Subcutaneous abdominal adipose tissue (tissue), 5 donors: ENCODE results near the gene CRYBG1.

ENCODE experiments used
- H3K27ac ChIP-seq: one replicate; pipeline ENCODE4 v1.7.0; 2013; ENCODE audit warnings: low read depth, mild to moderate bottlenecking, inconsistent platforms, low read length, moderate library complexity
- H3K27me3 ChIP-seq, 5 donors: one replicate each; pipeline ENCODE4 v1.7.0; 2013; ENCODE audit warnings: low read length in 5 of 5, inconsistent platforms in 1 of 5; ENCODE audit not compliant: control insufficient read depth in 5 of 5, insufficient read depth in 4 of 5
- H3K36me3 ChIP-seq, 5 donors: one replicate each; pipeline ENCODE4 v1.7.0; 2013; ENCODE audit warnings: low read length in 5 of 5; ENCODE audit not compliant: control insufficient read depth in 5 of 5, insufficient read depth in 5 of 5
- H3K4me1 ChIP-seq, 5 donors: one replicate each; pipeline ENCODE4 v1.7.0; 2013; ENCODE audit warnings: low read length in 5 of 5, mild to moderate bottlenecking in 3 of 5, moderate library complexity in 1 of 5; ENCODE audit not compliant: control insufficient read depth in 5 of 5, insufficient read depth in 5 of 5
- H3K4me3 ChIP-seq, 5 donors: one replicate each; pipeline ENCODE4 v1.7.0; 2013; ENCODE audit warnings: low read length in 5 of 5, low read depth in 1 of 5
- H3K9ac ChIP-seq, 5 donors: one replicate each; pipeline ENCODE4 v1.7.0; 2013; ENCODE audit warnings: low read length in 5 of 5, mild to moderate bottlenecking in 4 of 5, moderate library complexity in 3 of 5
- H3K9me3 ChIP-seq, 5 donors: one replicate each; pipeline ENCODE4 v1.7.0; 2013; ENCODE audit warnings: low read length in 5 of 5; ENCODE audit not compliant: control insufficient read depth in 5 of 5
- donor health status: healthy.
- donor health status: healthy.
- donor health status: healthy.
- donor health status: healthy.
- donor health status: healthy.

Gene CRYBG1

DNA sequence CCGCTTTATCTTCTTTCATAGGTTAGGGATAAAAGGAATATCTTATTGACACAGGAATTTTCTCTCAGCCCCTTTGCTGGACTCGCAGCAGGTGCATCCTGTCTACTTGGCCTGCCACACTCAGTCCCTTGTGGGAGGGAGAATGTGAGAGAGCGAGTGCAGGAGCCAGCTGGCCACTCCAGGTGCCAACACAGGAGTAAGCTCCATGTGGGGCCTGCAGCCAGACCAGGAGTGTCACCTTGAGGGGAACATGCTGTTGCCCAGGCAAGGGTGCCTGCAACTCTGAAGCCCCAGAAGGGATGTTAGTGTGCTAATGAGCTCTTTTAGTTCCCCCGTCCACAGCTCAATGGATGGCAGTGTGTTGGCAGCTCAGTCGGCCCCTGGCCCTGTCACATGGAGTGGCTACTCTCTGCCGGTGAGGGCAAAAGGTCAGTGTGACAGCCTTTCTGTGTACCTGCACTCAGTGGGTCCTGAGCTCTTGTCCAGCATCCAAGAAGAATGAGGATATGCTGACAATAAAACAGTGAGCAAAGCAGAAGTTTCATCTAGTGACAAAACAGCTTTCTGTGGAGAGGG is 57.1 kb downstream of the CRYBG1 start:
- Histone ChIP-seq H3K27ac (no peak overlapping the region), H3K9ac (no peak overlapping the region), H3K4me3 (no peak overlapping the region), H3K36me3 (no peaks in the 10 kb centered on the region), H3K4me1 (no peaks in the 10 kb centered on the region), H3K27me3 (no peaks in the 10 kb centered on the region), H3K9me3 (no peaks in the 10 kb centered on the region)

DNA sequence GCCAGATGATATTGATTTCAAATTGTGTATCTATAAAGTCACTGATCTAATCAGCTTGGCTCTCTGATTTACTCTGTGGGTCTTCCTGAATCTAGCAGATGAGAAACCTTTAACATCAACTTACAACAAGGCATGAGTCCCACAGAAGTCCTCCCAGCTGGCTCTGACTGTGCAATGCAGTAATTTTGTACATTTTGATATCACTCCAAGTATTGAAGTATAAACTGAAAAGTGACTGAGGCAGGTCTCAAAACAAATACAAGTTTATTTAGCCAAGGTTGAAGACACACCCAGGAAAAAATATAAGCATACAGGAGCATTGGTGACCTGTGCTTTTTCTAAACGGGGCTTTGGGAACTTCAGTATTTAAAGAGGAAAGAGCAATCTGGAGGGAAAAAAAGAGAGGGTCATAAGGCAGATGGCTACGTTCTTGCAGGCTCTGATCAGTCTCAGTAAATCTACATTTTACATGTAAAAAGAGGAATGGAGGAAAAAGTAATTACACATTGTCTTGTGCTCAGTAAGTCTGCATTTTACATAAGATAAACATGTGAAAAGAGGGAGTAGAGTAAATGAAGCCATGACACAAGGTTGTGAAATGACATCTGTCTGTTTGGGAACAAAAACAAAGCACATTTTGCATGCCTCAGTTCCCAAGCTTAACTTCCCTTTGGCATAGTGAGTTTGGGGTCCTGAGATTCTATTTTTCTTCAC is 59.5 kb downstream of the CRYBG1 start:
- Histone ChIP-seq H3K27me3 (no peaks in the 10 kb centered on the region), H3K27ac (no peak overlapping the region), H3K4me3 (no peak overlapping the region), H3K9me3 (no peaks in the 10 kb centered on the region), H3K9ac (no peak overlapping the region), H3K4me1 (peaks cover 0 to under 1% (median 0%) of the 10 kb centered on the region in 5 donors), H3K36me3 (no peaks in the 10 kb centered on the region)

DNA sequence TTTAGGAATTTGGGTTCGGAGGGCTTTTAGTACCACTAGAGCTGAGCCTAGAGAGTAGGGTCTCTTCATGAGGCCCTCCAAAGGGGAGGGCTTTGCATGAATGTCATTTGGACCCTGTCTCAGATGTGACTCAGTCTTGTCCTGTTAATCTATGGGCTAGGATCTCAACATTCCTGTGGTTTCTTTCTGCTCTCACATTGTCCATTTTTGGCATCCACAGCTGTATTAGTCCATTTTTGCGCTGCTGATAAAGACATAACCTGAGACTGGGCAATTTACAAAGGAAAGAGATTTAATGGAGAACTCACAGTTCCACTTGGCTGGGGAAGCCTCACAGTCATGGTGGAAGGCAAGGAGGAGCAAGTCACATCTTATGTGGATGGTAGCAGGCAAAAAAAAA is 61.0 kb downstream of the CRYBG1 start:
- Histone ChIP-seq H3K9ac (no peak overlapping the region), H3K4me1 (peaks cover 0 to 12% (median 0%) of the 10 kb centered on the region in 5 donors), H3K27ac (no peak overlapping the region), H3K4me3 (no peak overlapping the region), H3K9me3 (no peaks in the 10 kb centered on the region), H3K36me3 (no peaks in the 10 kb centered on the region), H3K27me3 (no peaks in the 10 kb centered on the region)

DNA sequence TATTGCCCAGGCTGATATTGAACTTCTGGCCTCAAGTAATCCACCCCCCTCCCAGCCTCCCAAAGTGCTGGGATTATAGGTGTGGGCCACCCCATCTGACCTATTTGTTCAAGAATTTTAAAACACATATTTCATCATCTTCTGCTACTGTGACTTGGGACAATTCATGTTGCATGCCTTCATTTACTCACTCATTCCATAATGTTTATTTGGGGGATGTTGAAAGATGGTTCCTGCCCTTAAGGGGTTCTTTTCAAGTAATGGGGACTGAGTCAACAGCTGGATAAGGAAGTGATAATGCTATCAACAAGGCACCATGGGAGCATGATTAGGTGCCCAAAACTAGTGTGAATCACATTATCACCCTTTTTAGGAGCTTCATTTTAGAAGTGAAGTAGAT is 62.0 kb downstream of the CRYBG1 start:
- Histone ChIP-seq H3K4me1 (peaks cover 0 to 15% (median 0%) of the 10 kb centered on the region in 5 donors), H3K27ac (no peak overlapping the region), H3K4me3 (no peak overlapping the region), H3K9ac (no peak overlapping the region), H3K36me3 (no peaks in the 10 kb centered on the region), H3K27me3 (no peaks in the 10 kb centered on the region), H3K9me3 (no peaks in the 10 kb centered on the region)

DNA sequence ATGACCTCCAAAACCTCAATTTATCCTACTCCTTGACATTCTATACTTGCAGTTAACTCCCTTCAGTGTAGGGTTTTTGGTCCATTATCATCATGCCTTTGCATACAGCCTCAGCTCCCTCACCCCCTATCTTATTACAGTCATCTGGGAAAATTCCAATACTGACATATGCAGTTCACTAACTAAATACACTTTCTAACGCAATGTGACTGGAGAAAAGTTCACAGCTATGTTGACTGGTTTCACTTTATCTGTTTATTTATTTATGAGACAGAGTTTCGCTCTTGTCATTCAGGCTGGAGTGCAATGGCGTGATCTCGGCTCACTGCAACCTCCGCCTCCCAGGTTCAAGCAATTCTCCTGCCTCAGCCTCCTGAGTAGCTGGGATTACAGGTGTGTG is 64.9 kb downstream of the CRYBG1 start:
- no peaks in the 10 kb centered on the region for H3K27me3 ChIP-seq
- H3K9ac ChIP-seq = no peak overlapping the region
- H3K4me3 ChIP-seq = no peak overlapping the region
- H3K27ac ChIP-seq = no peak overlapping the region
- H3K4me1 ChIP-seq = peaks cover 0 to 15% (median 0%) of the 10 kb centered on the region in 5 donors
- H3K9me3 ChIP-seq = no peaks in the 10 kb centered on the region
- no peaks in the 10 kb centered on the region for H3K36me3 ChIP-seq

DNA sequence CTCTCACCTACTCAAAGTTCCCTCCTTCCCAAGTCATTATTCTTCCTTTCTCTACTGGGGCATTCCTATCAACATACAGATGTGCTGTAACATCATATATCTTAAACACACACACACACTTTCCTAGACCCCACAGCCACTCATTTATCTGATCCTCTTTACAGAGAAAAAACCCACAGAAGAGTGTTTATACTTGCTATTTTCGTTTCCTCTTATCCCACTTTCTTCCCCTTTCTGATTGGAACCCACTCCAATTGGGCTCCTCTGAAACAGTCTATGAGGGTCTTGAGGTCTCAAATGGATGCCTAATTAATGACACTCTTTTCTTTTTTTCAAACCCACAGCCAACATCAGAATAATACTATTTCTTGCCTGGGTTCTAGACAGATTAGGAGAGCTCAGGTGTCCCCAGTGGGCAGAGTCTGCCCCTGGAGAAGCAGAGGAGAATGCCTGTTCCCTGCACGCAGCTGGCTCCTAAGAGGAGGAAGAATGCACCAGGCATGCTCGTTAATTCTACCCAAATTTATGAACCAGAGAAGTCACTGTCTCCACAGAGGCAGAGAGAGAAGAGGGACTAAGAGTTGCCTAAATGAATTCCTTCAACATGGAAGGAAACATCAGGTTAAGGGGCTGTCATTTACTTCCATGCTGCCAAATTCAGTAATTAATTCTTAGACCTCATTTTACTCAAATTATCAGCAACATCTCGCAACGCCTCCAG is 65.9 kb downstream of the CRYBG1 start:
- Histone ChIP-seq H3K4me1 (peaks cover 0 to 15% (median 0%) of the 10 kb centered on the region in 5 donors), H3K27ac (no peak overlapping the region), H3K27me3 (no peaks in the 10 kb centered on the region), H3K9me3 (no peaks in the 10 kb centered on the region), H3K36me3 (no peaks in the 10 kb centered on the region), H3K4me3 (no peak overlapping the region), H3K9ac (no peak overlapping the region)

DNA sequence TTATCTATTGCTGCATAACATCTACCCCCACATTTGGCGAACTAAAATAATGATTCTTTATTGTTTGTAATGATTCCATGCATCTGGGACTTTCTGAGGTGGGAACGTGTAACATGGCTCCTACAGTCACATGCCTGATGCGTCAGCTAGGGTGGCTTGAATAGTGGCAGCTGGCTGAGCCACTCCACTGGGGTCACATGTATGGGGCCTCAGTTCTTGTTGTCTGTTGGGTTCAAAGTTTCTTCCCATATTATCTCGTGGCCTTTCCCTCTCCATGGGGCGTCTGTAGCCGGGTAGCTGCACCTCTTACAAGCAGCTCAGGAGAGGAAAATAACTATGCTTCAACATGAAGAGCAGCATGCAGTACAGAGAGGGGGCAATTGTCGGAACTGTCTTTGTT is 69.9 kb downstream of the CRYBG1 start:
- H3K9ac ChIP-seq = no peak overlapping the region

DNA sequence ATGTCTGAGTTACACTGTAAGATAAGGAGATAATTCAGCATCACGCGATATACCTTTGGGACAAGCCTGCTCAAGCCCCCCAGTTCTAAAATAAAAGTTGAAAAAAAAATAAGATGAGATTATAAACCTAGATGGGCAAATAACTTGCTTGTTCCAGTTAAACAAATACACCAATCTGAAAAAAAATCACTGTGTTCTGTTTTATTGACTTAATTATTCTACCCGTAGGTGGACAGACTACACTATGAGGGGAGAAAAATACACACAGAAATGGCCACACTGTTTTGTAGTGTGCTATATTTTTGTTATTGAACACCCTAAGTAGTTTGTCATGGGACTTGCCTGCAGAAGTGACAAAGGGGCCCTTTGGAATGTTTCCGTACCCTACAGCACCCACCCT is 70.9 kb downstream of the CRYBG1 start:
- Histone ChIP-seq H3K27me3 (no peaks in the 10 kb centered on the region), H3K9me3 (no peaks in the 10 kb centered on the region), H3K9ac (no peak overlapping the region), H3K36me3 (no peaks in the 10 kb centered on the region), H3K4me3 (no peak overlapping the region), H3K4me1 (peaks cover 0 to 3% (median 0%) of the 10 kb centered on the region in 5 donors), H3K27ac (no peak overlapping the region)

More for the DNA sequence above, 69.9 kb downstream of the CRYBG1 start:
- H3K27me3 ChIP-seq = no peaks in the 10 kb centered on the region
- H3K9me3 ChIP-seq = no peaks in the 10 kb centered on the region
- peaks cover 0 to 10% (median 0%) of the 10 kb centered on the region in 5 donors for H3K4me1 ChIP-seq
- no peak overlapping the region for H3K4me3 ChIP-seq
- no peak overlapping the region for H3K27ac ChIP-seq
- H3K36me3 ChIP-seq = no peaks in the 10 kb centered on the region

DNA sequence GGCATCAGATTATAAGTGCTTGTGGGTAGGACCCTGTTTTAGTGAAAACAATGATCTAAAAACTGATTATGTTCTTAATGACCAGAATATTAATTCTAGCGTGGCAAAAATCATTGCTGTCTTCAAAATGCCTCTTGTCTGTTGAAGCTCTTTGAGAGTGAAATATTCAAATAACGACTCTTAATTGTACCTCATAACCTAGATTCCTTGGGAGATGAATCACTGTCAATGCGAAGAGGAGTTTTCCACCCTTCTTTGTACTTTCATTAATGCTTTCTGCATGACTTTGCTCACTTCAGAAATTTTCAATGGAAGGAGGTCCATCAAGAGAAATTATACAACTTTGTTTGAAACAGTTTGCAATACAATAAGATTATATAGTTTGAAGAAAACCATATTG is 71.5 kb downstream of the CRYBG1 start:
- no peaks in the 10 kb centered on the region for H3K27me3 ChIP-seq
- H3K9ac ChIP-seq = no peak overlapping the region
- no peaks in the 10 kb centered on the region for H3K4me1 ChIP-seq
- no peak overlapping the region for H3K27ac ChIP-seq
- H3K9me3 ChIP-seq = no peaks in the 10 kb centered on the region
- H3K36me3 ChIP-seq = no peaks in the 10 kb centered on the region
- H3K4me3 ChIP-seq = no peak overlapping the region

DNA sequence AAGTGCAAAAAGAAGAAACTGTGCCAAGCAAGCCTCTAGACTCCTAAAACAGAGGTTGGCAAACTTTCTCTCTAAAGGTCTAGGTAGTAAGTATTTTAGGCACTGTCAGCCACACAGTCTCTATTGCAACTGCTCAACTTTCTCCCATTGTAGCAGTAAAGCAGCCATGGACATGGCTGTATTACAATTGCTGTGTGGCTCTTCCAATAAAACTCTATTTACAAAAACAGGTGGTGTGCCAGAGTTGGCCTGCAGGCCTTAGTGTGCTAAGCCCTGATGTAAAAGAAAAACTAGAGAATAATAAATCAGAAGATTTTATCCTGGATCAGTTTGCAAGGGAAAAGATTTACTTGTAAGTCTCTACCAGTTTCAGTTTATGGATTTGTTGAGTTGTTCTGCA is 74.0 kb downstream of the CRYBG1 start:
- Histone ChIP-seq H3K9ac (no peak overlapping the region), H3K4me3 (no peak overlapping the region), H3K27me3 (peaks cover 0 to 11% (median 2%) of the 10 kb centered on the region in 5 donors), H3K4me1 (no peaks in the 10 kb centered on the region), H3K36me3 (no peaks in the 10 kb centered on the region), H3K27ac (no peak overlapping the region), H3K9me3 (no peaks in the 10 kb centered on the region)
